Breast epithelium (tissue), 3 donors: ENCODE measurements around the gene TM9SF4.

Experiments
- CTCF ChIP-seq, 3 donors: fragments of 450-650 bp; IDR thresholded peaks; one replicate each; pipeline ENCODE4 v1.5.1; 2016 to 2017; ENCODE audit warnings: antibody characterized with exemption in 3 of 3, mild to moderate bottlenecking in 3 of 3, moderate library complexity in 3 of 3
- POLR2A ChIP-seq: fragments of 450-650 bp; IDR thresholded peaks from one replicate; pipeline ENCODE4 v1.6.1; 2016; ENCODE audit warnings: antibody characterized with exemption, mild to moderate bottlenecking, moderate library complexity
- POLR2AphosphoS5 ChIP-seq, 3 donors: sonication (generic); formaldehyde crosslinking; IDR thresholded peaks; one replicate each; pipeline ENCODE4 v1.6.1; 2017; ENCODE audit warnings: antibody characterized with exemption in 3 of 3

GRCh38 chr20:32142088-32142487, 32.6 kb downstream of the TM9SF4 start:
- TF ChIP-seq CTCF (IDR thresholded peaks at IDR 0.05), result no peak
- no peak for TF ChIP-seq POLR2A
- no peak for TF ChIP-seq POLR2AphosphoS5 (IDR thresholded peaks at IDR 0.05)
